Keratinocyte (primary cell): Measurements from ENCODE around the gene AEN. TPM values are rescaled to one million over a fixed set of nuclear protein-coding genes. Genes with fewer than 3 reads are reported as not detected.
"Not testable (repeated sequence)": the region's sequence is repeated elsewhere in the genome, so short reads cannot be mapped to it uniquely, and the experiment has no call there.

ENCODE experiments used
- DNase-seq: peaks from one replicate; pipeline ENCODE4 v3.0.0-alpha.2; 2011; ENCODE audit warnings: low read depth, missing footprints, low spot score
- FAIRE-seq: peaks from 2 replicates; lab custom pipeline; 2011; peaks lifted over from hg19 to GRCh38; lab: Jason Lieb, UNC
- H2AFZ ChIP-seq: 2 replicates; pipeline ENCODE4 v1.6.0; 2012; ENCODE audit warnings: low read length, control low read depth, inconsistent platforms; ENCODE audit not compliant: control insufficient read depth
- H3K27ac ChIP-seq: 2 replicates; pipeline ENCODE4 v1.5.1; 2011; ENCODE audit warnings: low read length; ENCODE audit not compliant: control insufficient read depth, insufficient read depth
- H3K27me3 ChIP-seq: 3 replicates; pipeline ENCODE4 v1.6.0; 2011; ENCODE audit warnings: low read length; ENCODE audit not compliant: control insufficient read depth, insufficient read depth; ENCODE audit errors: extremely low read depth
- H3K36me3 ChIP-seq, 2 experiments: 2 replicates in 1 of 2; 3 replicates in 1 of 2; pipeline ENCODE4 v1.5.1; 2011; ENCODE audit warnings: low read length in 2 of 2, mild to moderate bottlenecking in 1 of 2; ENCODE audit not compliant: control insufficient read depth in 2 of 2, insufficient read depth in 2 of 2; ENCODE audit errors: extremely low read depth in 1 of 2
- H3K4me1 ChIP-seq: 3 replicates; pipeline ENCODE4 v1.5.1; 2011; ENCODE audit warnings: low read length; ENCODE audit not compliant: control insufficient read depth, insufficient read depth; ENCODE audit errors: extremely low read depth
- H3K4me2 ChIP-seq: 3 replicates; pipeline ENCODE4 v1.6.0; 2011; ENCODE audit warnings: low read depth, low read length; ENCODE audit not compliant: control insufficient read depth, insufficient read depth; ENCODE audit errors: extremely low read depth
- H3K4me3 ChIP-seq, 3 experiments: fragments of 200-600 bp in 1 of 3; sonication (generic) in 1 of 3; 2 replicates in 2 of 3; 3 replicates in 1 of 3; pipeline ENCODE4 v1.5.1; 2011 to 2016; ENCODE audit warnings: low read length in 3 of 3, mild to moderate bottlenecking in 3 of 3, control low read depth in 2 of 3, inconsistent platforms in 1 of 3, low read depth in 1 of 3, mixed read lengths in 1 of 3, mixed run types in 1 of 3, moderate library complexity in 1 of 3; ENCODE audit not compliant: control insufficient read depth in 2 of 3, insufficient read depth in 2 of 3; ENCODE audit errors: extremely low read depth in 1 of 3
- H3K79me2 ChIP-seq: 2 replicates; pipeline ENCODE4 v1.6.0; 2012; ENCODE audit warnings: low read length; ENCODE audit not compliant: control insufficient read depth, insufficient read depth
- H3K9ac ChIP-seq: 3 replicates; pipeline ENCODE4 v1.6.0; 2011; ENCODE audit warnings: low read length; ENCODE audit not compliant: control insufficient read depth, insufficient read depth; ENCODE audit errors: extremely low read depth
- H3K9me1 ChIP-seq: 3 replicates; pipeline ENCODE4 v1.6.0; 2011; ENCODE audit warnings: low read length; ENCODE audit not compliant: control insufficient read depth, insufficient read depth; ENCODE audit errors: extremely low read depth
- H3K9me3 ChIP-seq: 2 replicates; pipeline ENCODE4 v1.5.1; 2012; ENCODE audit warnings: low read depth, low read length; ENCODE audit not compliant: control insufficient read depth
- H4K20me1 ChIP-seq: 3 replicates; pipeline ENCODE4 v1.6.0; 2011; ENCODE audit warnings: low read length; ENCODE audit not compliant: control insufficient read depth, insufficient read depth; ENCODE audit errors: extremely low read depth
- CTCF ChIP-seq, 3 experiments: IDR thresholded peaks in 1 of 3; conservative IDR thresholded peaks in 1 of 3; optimal IDR thresholded peaks in 1 of 3; 2 replicates in 2 of 3; 3 replicates in 1 of 3; pipeline versions ENCODE3 to v1.5.1; 2011; ENCODE audit warnings: low read length in 3 of 3, mild to moderate bottlenecking in 3 of 3, moderate library complexity in 2 of 3, control low read depth in 1 of 3, inconsistent platforms in 1 of 3; ENCODE audit not compliant: insufficient read depth in 2 of 3; ENCODE audit errors: extremely low read depth in 1 of 3
- EZH2 ChIP-seq: IDR thresholded peaks from one replicate; pipeline ENCODE4 v1.6.1; 2012; ENCODE audit warnings: inconsistent platforms, mild to moderate bottlenecking, low read length, moderate library complexity
- dilution Hi-C: fragments of 300-500 bp; cut with MboI; formaldehyde crosslinking; loops from one replicate; pipeline ENCODE4 v1.7.0; 2020; ENCODE audit warnings: low sequenced_read_pairs; ENCODE audit not compliant: extremely low pct_ligation_motif_present
- polyA plus RNA-seq, 5 experiments: library from polyadenylated mRNA; depleted of rRNA in 3 of 5; stranded (reverse) in 3 of 5; stranded (forward) in 1 of 5; unstranded in 1 of 5; fragments of >200 nt; gene quantifications; 1 replicate in 1 of 5; 2 replicates in 3 of 5; 3 replicates in 1 of 5; pipeline versions ENCODE4 v1.2.1 to v1.2.3, GENCODE V29; 2011 to 2012; ENCODE audit warnings: missing spikeins in 2 of 5, low read depth in 1 of 5, low replicate concordance in 1 of 5

The AEN gene
- polyA plus RNA-seq, 1 donor (not counting 4 experiments of a cell fraction or from before 2014, with no cell fraction given), result 27.5 TPM

GRCh38 chr15:88641959-88642452 is 20.9 kb downstream of the AEN start:
- H4K20me1 ChIP-seq, result no peaks in the 10 kb centered on the region
- TF ChIP-seq CTCF (optimal IDR thresholded peaks at IDR 0.05 in 1 of 3, IDR thresholded peaks at IDR 0.05 in 1 of 3, conservative IDR thresholded peaks at IDR 0.05 in 1 of 3; ENCODE audit: extremely low read depth in 1 of 3, insufficient read depth in 2 of 3, low read length in 3 of 3), result no peak
- no peak for TF ChIP-seq EZH2
- H3K79me2 ChIP-seq, result no peaks in the 10 kb centered on the region
- FAIRE-seq (no peak), DNase-seq (no peak)
- no peak overlapping the region for H3K27ac ChIP-seq
- H3K9me3 ChIP-seq, result no peaks in the 10 kb centered on the region
- no peaks in the 10 kb centered on the region for H3K36me3 ChIP-seq
- H3K9ac ChIP-seq, result no peak overlapping the region
- H3K4me3 ChIP-seq, result no peak overlapping the region
- no peak overlapping the region for H2AFZ ChIP-seq
- peaks cover 20% of the 10 kb centered on the region for H3K4me1 ChIP-seq
- dilution Hi-C loops, result no loop called here
- H3K27me3 ChIP-seq, result no peaks in the 10 kb centered on the region
- H3K9me1 ChIP-seq, result no peaks in the 10 kb centered on the region
- H3K4me2 ChIP-seq, result no peak overlapping the region

- DNase-seq, H3K9me3 ChIP-seq, dilution Hi-C loops, H3K36me3 ChIP-seq, H2AFZ ChIP-seq, H3K27ac ChIP-seq, FAIRE-seq, H3K79me2 ChIP-seq, H3K9ac ChIP-seq, H3K4me3 ChIP-seq, H4K20me1 ChIP-seq, H3K9me1 ChIP-seq, H3K27me3 ChIP-seq, H3K4me2 ChIP-seq: not testable (repeated sequence)
- peaks cover 22% of the 10 kb centered on the region for H3K4me1 ChIP-seq
Measured at GRCh38 chr15:88642514-88642913, 21.4 kb downstream of the AEN start.

- no peak for DNase-seq
- dilution Hi-C loops, result no loop called here
Measured at GRCh38 chr15:88644741-88645140, 23.6 kb downstream of the AEN start.

More at GRCh38 chr15:88644741-88645140, 23.6 kb downstream of the AEN start:
- Histone ChIP-seq H3K79me2 (no peaks in the 10 kb centered on the region), H3K9ac (no peak overlapping the region), H3K4me2 (no peak overlapping the region), H3K9me1 (no peaks in the 10 kb centered on the region), H3K27ac (no peak overlapping the region), H3K4me1 (peaks cover 27% of the 10 kb centered on the region), H3K27me3 (no peaks in the 10 kb centered on the region), H3K4me3 (no peak overlapping the region), H3K36me3 (no peaks in the 10 kb centered on the region), H2AFZ (no peak overlapping the region), H4K20me1 (no peaks in the 10 kb centered on the region), H3K9me3 (no peaks in the 10 kb centered on the region)
- no peak for TF ChIP-seq CTCF (optimal IDR thresholded peaks at IDR 0.05 in 1 of 3, IDR thresholded peaks at IDR 0.05 in 1 of 3, conservative IDR thresholded peaks at IDR 0.05 in 1 of 3; ENCODE audit: extremely low read depth in 1 of 3, insufficient read depth in 2 of 3, low read length in 3 of 3)
- no peak for FAIRE-seq
